Glutamatergic neuron (in vitro differentiated cells): ENCODE measurements around the gene PNO1. TPM values are rescaled to one million over a fixed set of nuclear protein-coding genes. Genes with fewer than 3 reads are reported as not detected.
"Not testable (repeated sequence)": the region's sequence is repeated elsewhere in the genome, so short reads cannot be mapped to it uniquely, and the experiment has no call there.

Experiments used
- DNase-seq: peaks from one replicate; pipeline ENCODE4 v3.0.0; 2022
- H3K27ac Mint-ChIP-seq: one replicate; pipeline ENCODE4 v1.8.0; 2020; ENCODE audit warnings: mild to moderate bottlenecking, mixed read lengths, inconsistent platforms; ENCODE audit not compliant: unreplicated experiment
- H3K27me3 Mint-ChIP-seq: one replicate; pipeline ENCODE4 v1.8.0; 2020; ENCODE audit warnings: mild to moderate bottlenecking, moderate library complexity, mixed read lengths, inconsistent platforms; ENCODE audit not compliant: unreplicated experiment
- H3K36me3 Mint-ChIP-seq: one replicate; pipeline ENCODE4 v1.8.0; 2020; ENCODE audit warnings: mild to moderate bottlenecking, mixed read lengths, inconsistent platforms; ENCODE audit not compliant: unreplicated experiment
- H3K4me1 Mint-ChIP-seq: one replicate; pipeline ENCODE4 v1.8.0; 2020; ENCODE audit warnings: mild to moderate bottlenecking, low read depth, mixed read lengths, inconsistent platforms; ENCODE audit not compliant: unreplicated experiment
- H3K4me3 Mint-ChIP-seq: one replicate; pipeline ENCODE4 v1.8.0; 2020; ENCODE audit warnings: mild to moderate bottlenecking, mixed read lengths, inconsistent platforms; ENCODE audit not compliant: unreplicated experiment
- H3K9me3 Mint-ChIP-seq: one replicate; pipeline ENCODE4 v1.8.0; 2020; ENCODE audit warnings: mild to moderate bottlenecking, moderate library complexity, mixed read lengths, inconsistent platforms; ENCODE audit not compliant: unreplicated experiment
- CTCF ChIP-seq: fragments of 200-600 bp; sonication (generic); IDR thresholded peaks from one replicate; pipeline ENCODE4 v1.5.0; 2021; ENCODE audit not compliant: partially characterized antibody, unreplicated experiment
- total RNA-seq: library from RNA; stranded (reverse); fragmentation: NEBNext Ultra II Directional; extraction: Animal tissue kit (Norgen Biotek cat#: 25700); gene quantifications from one replicate; pipeline ENCODE4 v1.2.1, GENCODE V29; 2021; ENCODE audit not compliant: unreplicated experiment

PNO1 gene
- total RNA-seq, 1 donor from 2014 or later = 11.0 TPM

DNA sequence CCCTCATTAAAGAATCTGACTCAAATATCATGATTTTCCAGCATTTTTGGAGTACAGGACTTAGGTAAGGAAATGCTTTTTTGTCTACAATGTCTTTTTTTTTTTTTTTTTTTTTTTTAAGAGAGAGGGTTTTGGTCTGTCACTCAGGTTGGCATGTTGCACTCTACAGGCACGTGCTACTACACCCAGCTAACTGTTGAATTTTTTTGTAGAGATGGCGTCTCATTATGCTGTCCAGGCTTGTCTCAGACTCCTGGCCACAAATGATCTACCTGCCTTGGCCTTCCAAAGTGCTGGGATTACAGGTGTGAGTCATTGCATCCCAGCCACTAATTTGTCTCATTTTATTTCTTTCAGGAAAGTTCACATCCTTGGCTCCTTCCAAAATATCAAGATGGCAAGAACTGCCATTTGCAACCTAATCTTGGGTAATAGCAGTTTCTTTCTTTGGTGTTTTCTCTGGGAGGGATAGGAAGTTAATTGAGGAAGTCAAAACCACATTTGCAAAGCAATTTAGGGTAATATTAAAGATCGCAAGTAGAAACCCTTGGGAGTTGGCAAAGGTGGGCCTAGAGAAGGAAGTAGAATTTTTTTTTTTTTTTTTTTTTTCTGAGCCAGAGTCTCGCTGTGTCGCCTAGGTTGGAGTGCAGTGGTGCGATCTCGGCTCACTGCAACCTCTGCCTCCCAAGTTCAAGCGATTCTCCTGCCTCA is 15.5 kb downstream of the PNO1 start:
- Mint-ChIP-seq H3K9me3 (no peaks in the 10 kb centered on the region), H3K36me3 (no peaks in the 10 kb centered on the region), H3K4me1 (no peaks in the 10 kb centered on the region), H3K27ac (no peak overlapping the region), H3K27me3 (no peaks in the 10 kb centered on the region), H3K4me3 (no peak overlapping the region)
- DNase-seq = no peak
- TF ChIP-seq CTCF = no peak

DNA sequence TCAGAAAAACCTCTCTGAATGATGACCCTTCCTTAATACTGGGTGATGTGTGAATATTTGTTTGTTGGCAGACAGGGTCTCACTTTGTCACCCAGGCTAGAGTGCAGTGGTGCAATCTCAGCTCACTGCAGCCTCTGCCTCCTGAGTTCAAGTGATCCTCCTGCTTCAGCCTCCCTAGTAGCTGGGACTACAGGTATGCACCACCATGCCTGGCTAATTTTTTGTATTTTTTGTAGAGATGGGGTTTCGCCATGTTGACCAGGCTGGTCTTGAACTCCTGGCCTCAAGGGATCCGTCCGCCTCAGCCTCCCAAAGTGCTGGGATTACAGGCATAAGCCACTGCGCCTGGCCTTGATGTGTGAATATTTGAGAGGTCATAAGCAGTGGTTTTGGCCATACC is 17.5 kb downstream of the PNO1 start:
- not testable (repeated sequence) for H3K27me3 Mint-ChIP-seq, H3K36me3 Mint-ChIP-seq, H3K4me1 Mint-ChIP-seq, DNase-seq, H3K4me3 Mint-ChIP-seq, H3K27ac Mint-ChIP-seq, H3K9me3 Mint-ChIP-seq

- Mint-ChIP-seq H3K4me1 (no peaks in the 10 kb centered on the region), H3K9me3 (no peaks in the 10 kb centered on the region), H3K36me3 (no peaks in the 10 kb centered on the region), H3K27me3 (no peaks in the 10 kb centered on the region), H3K4me3 (no peak overlapping the region), H3K27ac (no peak overlapping the region)
- DNase-seq = no peak
- no peak for TF ChIP-seq CTCF
These were observed 19.0 kb downstream of the PNO1 start for GRCh38 chr2:68176657-68177056.

GRCh38 chr2:68177541-68177940 is 19.9 kb downstream of the PNO1 start:
- no peak for DNase-seq
- Mint-ChIP-seq H3K27me3 (no peaks in the 10 kb centered on the region), H3K4me1 (no peaks in the 10 kb centered on the region), H3K36me3 (no peaks in the 10 kb centered on the region), H3K9me3 (no peaks in the 10 kb centered on the region), H3K4me3 (no peak overlapping the region), H3K27ac (no peak overlapping the region)
- TF ChIP-seq CTCF = no peak

GRCh38 chr2:68178432-68178831 is 20.7 kb downstream of the PNO1 start:
- Mint-ChIP-seq H3K4me1 (no peaks in the 10 kb centered on the region), H3K4me3 (no peak overlapping the region), H3K27me3 (no peaks in the 10 kb centered on the region), H3K9me3 (no peaks in the 10 kb centered on the region), H3K36me3 (no peaks in the 10 kb centered on the region), H3K27ac (no peak overlapping the region)
- no peak for DNase-seq
- TF ChIP-seq CTCF = no peak
